GM13976 (cell line): ENCODE measurements around the gene MEF2B.
A peak's percentile ranks its signal among the peaks of the same experiment; 100 is the strongest.

Experiments used
- DNase-seq: peaks from one replicate; pipeline ENCODE4 v3.0.0; 2012; ENCODE audit warnings: low spot score
- CTCF ChIP-seq: IDR thresholded peaks from 2 replicates; pipeline ENCODE4 v1.5.1; 2012; ENCODE audit warnings: borderline replicate concordance, mild to moderate bottlenecking; ENCODE audit not compliant: insufficient read depth; ENCODE audit errors: extremely low read depth, missing control alignments, control extremely low read depth
- in situ Hi-C: fragments of 300-500 bp; cut with MboI; formaldehyde crosslinking; loops from one replicate; pipeline ENCODE4 v1.12.0; 2022; ENCODE audit warnings: low sequenced_read_pairs, mixed read lengths, inconsistent platforms; ENCODE audit not compliant: unreplicated experiment

MEF2B gene

GRCh38 chr19:19119325-19120237, 50.5 kb downstream of the MEF2B start:
- in situ Hi-C loops = no loop called here
- TF ChIP-seq CTCF = no peak
- DNase-seq = no peak

- peak; percentile 79 for DNase-seq
- peak; percentile 58 for TF ChIP-seq CTCF
- in situ Hi-C loops = no loop called here
These were observed 54.1 kb downstream of the MEF2B start for GRCh38 chr19:19115954-19116353.

- TF ChIP-seq CTCF = no peak
- in situ Hi-C loops = no loop called here
- no peak for DNase-seq
These were observed 56.9 kb downstream of the MEF2B start for GRCh38 chr19:19113040-19113626.

GRCh38 chr19:19111967-19112580, 58.0 kb downstream of the MEF2B start:
- TF ChIP-seq CTCF = no peak
- no peak for DNase-seq
- in situ Hi-C loops = no loop called here

- in situ Hi-C loops = no loop called here
- no peak for DNase-seq
- TF ChIP-seq CTCF = no peak
These were observed 58.8 kb downstream of the MEF2B start for GRCh38 chr19:19111136-19111835.

- in situ Hi-C loops = no loop called here
- DNase-seq = peak; percentile 69
- TF ChIP-seq CTCF = peak; percentile 37
These were observed 59.5 kb downstream of the MEF2B start for GRCh38 chr19:19110410-19111135.
